ENCODE results near the gene PTPRD. TPM values are rescaled to one million over a fixed set of nuclear protein-coding genes. Genes with fewer than 3 reads are reported as not detected.

The PTPRD gene
- total and polyA plus RNA-seq, 2 donors from 2014 or later: 6.4 to 78.9 TPM

GRCh38 chr9:8872802-8873201 is 1740.0 kb downstream of the PTPRD start:
- no peak overlapping the region for H3K27ac ChIP-seq (ENCODE audit: low read depth in 2 of 2, low read length in 2 of 2)
- DNase-seq (no peak), FAIRE-seq (no peak)
- no peak overlapping the region for H3K4me3 ChIP-seq (ENCODE audit: low read length in 3 of 3)
- TF ChIP-seq CTCF (IDR thresholded peaks at IDR 0.05; ENCODE audit: borderline replicate concordance, extremely low read depth, insufficient read depth): no peak
- no peaks in the 10 kb centered on the region for H3K27me3 ChIP-seq (ENCODE audit: control insufficient read depth, insufficient read depth, low read length)
- no peaks in the 10 kb centered on the region for H3K9me3 ChIP-seq (ENCODE audit: control insufficient read depth in 2 of 3, insufficient read depth in 1 of 3, low read length in 3 of 3)
- no peaks in the 10 kb centered on the region for H3K36me3 ChIP-seq (ENCODE audit: control insufficient read depth in 2 of 3, insufficient read depth in 3 of 3, low read length in 3 of 3)
- H3K9ac ChIP-seq (ENCODE audit: low read length in 3 of 3): no peak overlapping the region
- H3K4me1 ChIP-seq (ENCODE audit: control insufficient read depth in 2 of 3, insufficient read depth in 2 of 3, low read depth in 1 of 3, low read length in 3 of 3): no peaks in the 10 kb centered on the region
- intact Hi-C loops (cut with DNase I): no loop called here

GRCh38 chr9:8871796-8872445 is 1740.9 kb downstream of the PTPRD start:
- TF ChIP-seq CTCF (IDR thresholded peaks at IDR 0.05; ENCODE audit: borderline replicate concordance, extremely low read depth, insufficient read depth): no peak
- Histone ChIP-seq H3K4me3 (ENCODE audit: low read length in 3 of 3) (no peak overlapping the region), H3K36me3 (ENCODE audit: control insufficient read depth in 2 of 3, insufficient read depth in 3 of 3, low read length in 3 of 3) (no peaks in the 10 kb centered on the region), H3K9me3 (ENCODE audit: control insufficient read depth in 2 of 3, insufficient read depth in 1 of 3, low read length in 3 of 3) (no peaks in the 10 kb centered on the region), H3K27me3 (ENCODE audit: control insufficient read depth, insufficient read depth, low read length) (no peaks in the 10 kb centered on the region), H3K4me1 (ENCODE audit: control insufficient read depth in 2 of 3, insufficient read depth in 2 of 3, low read depth in 1 of 3, low read length in 3 of 3) (no peaks in the 10 kb centered on the region), H3K27ac (ENCODE audit: low read depth in 2 of 2, low read length in 2 of 2) (no peak overlapping the region), H3K9ac (ENCODE audit: low read length in 3 of 3) (no peak overlapping the region)
- no peak for DNase-seq
- intact Hi-C loops (cut with DNase I): no loop called here
- no peak for FAIRE-seq

- H3K36me3 ChIP-seq (ENCODE audit: control insufficient read depth in 2 of 3, insufficient read depth in 3 of 3, low read length in 3 of 3): no peaks in the 10 kb centered on the region
- no peaks in the 10 kb centered on the region for H3K9me3 ChIP-seq (ENCODE audit: control insufficient read depth in 2 of 3, insufficient read depth in 1 of 3, low read length in 3 of 3)
- no peak overlapping the region for H3K4me3 ChIP-seq (ENCODE audit: low read length in 3 of 3)
- no peaks in the 10 kb centered on the region for H3K27me3 ChIP-seq (ENCODE audit: control insufficient read depth, insufficient read depth, low read length)
- H3K27ac ChIP-seq (ENCODE audit: low read depth in 2 of 2, low read length in 2 of 2): no peak overlapping the region
- no peaks in the 10 kb centered on the region for H3K4me1 ChIP-seq (ENCODE audit: control insufficient read depth in 2 of 3, insufficient read depth in 2 of 3, low read depth in 1 of 3, low read length in 3 of 3)
- no peak for DNase-seq
- TF ChIP-seq CTCF (IDR thresholded peaks at IDR 0.05; ENCODE audit: borderline replicate concordance, extremely low read depth, insufficient read depth): no peak
- intact Hi-C loops (cut with DNase I): no loop called here
- no peak overlapping the region for H3K9ac ChIP-seq (ENCODE audit: low read length in 3 of 3)
- FAIRE-seq: no peak
Observed at GRCh38 chr9:8871396-8871795, 1741.4 kb downstream of the PTPRD start.

- Histone ChIP-seq H3K27me3 (ENCODE audit: control insufficient read depth, insufficient read depth, low read length) (no peaks in the 10 kb centered on the region), H3K9me3 (ENCODE audit: control insufficient read depth in 2 of 3, insufficient read depth in 1 of 3, low read length in 3 of 3) (no peaks in the 10 kb centered on the region), H3K4me1 (ENCODE audit: control insufficient read depth in 2 of 3, insufficient read depth in 2 of 3, low read depth in 1 of 3, low read length in 3 of 3) (no peaks in the 10 kb centered on the region), H3K27ac (ENCODE audit: low read depth in 2 of 2, low read length in 2 of 2) (no peak overlapping the region), H3K9ac (ENCODE audit: low read length in 3 of 3) (no peak overlapping the region), H3K4me3 (ENCODE audit: low read length in 3 of 3) (no peak overlapping the region), H3K36me3 (ENCODE audit: control insufficient read depth in 2 of 3, insufficient read depth in 3 of 3, low read length in 3 of 3) (no peaks in the 10 kb centered on the region)
- FAIRE-seq: no peak
- TF ChIP-seq CTCF (IDR thresholded peaks at IDR 0.05; ENCODE audit: borderline replicate concordance, extremely low read depth, insufficient read depth): no peak
- no peak for DNase-seq
- intact Hi-C loops (cut with DNase I): no loop called here
Observed at GRCh38 chr9:8869812-8870211, 1743.0 kb downstream of the PTPRD start.

Measured in kidney (tissue), 14 donors.